AG04450 (cell line): ENCODE results near the gene CIB4. TPM values are rescaled to one million over a fixed set of nuclear protein-coding genes. Genes with fewer than 3 reads are reported as not detected.

Experiments
- CTCF ChIA-PET: fragments of 300-600, 350-600 bp; formaldehyde crosslinking; extraction: SDS; loops from one replicate; lab custom pipeline; 2022; ENCODE audit warnings: antibody characterized with exemption, inconsistent platforms; lab: Charles Lee
- POLR2A ChIA-PET: fragments of 350-600 bp; formaldehyde crosslinking; extraction: SDS; loops from one replicate; lab custom pipeline; 2021; ENCODE audit warnings: antibody characterized with exemption, inconsistent platforms; lab: Yijun Ruan, JAX
- DNase-seq: peaks from one replicate; pipeline ENCODE4 v3.0.0-alpha.2; 2011; ENCODE audit warnings: low read depth, low spot score
- H3K27ac ChIP-seq: one replicate; pipeline ENCODE4 v1.5.1; 2012; ENCODE audit warnings: low read depth, low read length, control low read depth
- H3K27me3 ChIP-seq: one replicate; pipeline ENCODE4 v1.6.0; 2012; ENCODE audit warnings: low read length; ENCODE audit not compliant: control insufficient read depth, insufficient read depth
- H3K4me3 ChIP-seq: 2 replicates; pipeline ENCODE4 v1.5.1; 2011; ENCODE audit warnings: mild to moderate bottlenecking, low read depth, low read length, control low read depth
- H3K9me3 ChIP-seq: 2 replicates; pipeline ENCODE4 v1.5.1; 2012; ENCODE audit warnings: low read length; ENCODE audit not compliant: control insufficient read depth, insufficient read depth
- polyA plus RNA-seq: library from polyadenylated mRNA; depleted of rRNA; stranded (reverse); fragments of >200 nt; gene quantifications from 2 replicates; pipeline ENCODE4 v1.2.3, GENCODE V29; 2011
- TF ChIP-seq, protein P1 (sequence below): IDR thresholded peaks from 2 replicates; pipeline ENCODE4 v1.5.1; 2011; ENCODE audit warnings: low read depth, low read length, control low read depth, inconsistent platforms

The CIB4 gene
- polyA plus RNA-seq, 1 experiment = not detected

GRCh38 chr2:26560892-26561291 lies 80.3 kb downstream of the CIB4 start:
- no peak overlapping the region for H3K27ac ChIP-seq
- TF ChIP-seq, protein P1, sequence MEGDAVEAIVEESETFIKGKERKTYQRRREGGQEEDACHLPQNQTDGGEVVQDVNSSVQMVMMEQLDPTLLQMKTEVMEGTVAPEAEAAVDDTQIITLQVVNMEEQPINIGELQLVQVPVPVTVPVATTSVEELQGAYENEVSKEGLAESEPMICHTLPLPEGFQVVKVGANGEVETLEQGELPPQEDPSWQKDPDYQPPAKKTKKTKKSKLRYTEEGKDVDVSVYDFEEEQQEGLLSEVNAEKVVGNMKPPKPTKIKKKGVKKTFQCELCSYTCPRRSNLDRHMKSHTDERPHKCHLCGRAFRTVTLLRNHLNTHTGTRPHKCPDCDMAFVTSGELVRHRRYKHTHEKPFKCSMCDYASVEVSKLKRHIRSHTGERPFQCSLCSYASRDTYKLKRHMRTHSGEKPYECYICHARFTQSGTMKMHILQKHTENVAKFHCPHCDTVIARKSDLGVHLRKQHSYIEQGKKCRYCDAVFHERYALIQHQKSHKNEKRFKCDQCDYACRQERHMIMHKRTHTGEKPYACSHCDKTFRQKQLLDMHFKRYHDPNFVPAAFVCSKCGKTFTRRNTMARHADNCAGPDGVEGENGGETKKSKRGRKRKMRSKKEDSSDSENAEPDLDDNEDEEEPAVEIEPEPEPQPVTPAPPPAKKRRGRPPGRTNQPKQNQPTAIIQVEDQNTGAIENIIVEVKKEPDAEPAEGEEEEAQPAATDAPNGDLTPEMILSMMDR = no peak
- no peak overlapping the region for H3K4me3 ChIP-seq
- H3K9me3 ChIP-seq = no peaks in the 10 kb centered on the region; the same call in 1 of the 2 replicates
- DNase-seq = no peak
- POLR2A ChIA-PET = no interaction called here
- H3K27me3 ChIP-seq = peaks cover 72% of the 10 kb centered on the region
- CTCF ChIA-PET = interaction anchor here (0.6 kb wide), 1 partner anchor 17 kb away, joined by 5 read pairs; no protein-coding TSS in a partner anchor

GRCh38 chr2:26559556-26559955 lies 81.6 kb downstream of the CIB4 start:
- peaks cover 69% of the 10 kb centered on the region for H3K27me3 ChIP-seq
- POLR2A ChIA-PET = no interaction called here
- H3K4me3 ChIP-seq = no peak overlapping the region
- no peak overlapping the region for H3K27ac ChIP-seq
- no peaks in the 10 kb centered on the region; the same call in 1 of the 2 replicates for H3K9me3 ChIP-seq
- TF ChIP-seq, protein P1 = no peak
- CTCF ChIA-PET = no interaction called here
- no peak for DNase-seq

- POLR2A ChIA-PET = no interaction called here
- CTCF ChIA-PET = no interaction called here
- no peak for DNase-seq
- TF ChIP-seq, protein P1 = no peak
- peaks cover 67% of the 10 kb centered on the region for H3K27me3 ChIP-seq
- H3K4me3 ChIP-seq = no peak overlapping the region
- no peak overlapping the region for H3K27ac ChIP-seq
- H3K9me3 ChIP-seq = no peaks in the 10 kb centered on the region; the same call in 1 of the 2 replicates
These were observed 82.1 kb downstream of the CIB4 start for GRCh38 chr2:26559044-26559405.

DNA sequence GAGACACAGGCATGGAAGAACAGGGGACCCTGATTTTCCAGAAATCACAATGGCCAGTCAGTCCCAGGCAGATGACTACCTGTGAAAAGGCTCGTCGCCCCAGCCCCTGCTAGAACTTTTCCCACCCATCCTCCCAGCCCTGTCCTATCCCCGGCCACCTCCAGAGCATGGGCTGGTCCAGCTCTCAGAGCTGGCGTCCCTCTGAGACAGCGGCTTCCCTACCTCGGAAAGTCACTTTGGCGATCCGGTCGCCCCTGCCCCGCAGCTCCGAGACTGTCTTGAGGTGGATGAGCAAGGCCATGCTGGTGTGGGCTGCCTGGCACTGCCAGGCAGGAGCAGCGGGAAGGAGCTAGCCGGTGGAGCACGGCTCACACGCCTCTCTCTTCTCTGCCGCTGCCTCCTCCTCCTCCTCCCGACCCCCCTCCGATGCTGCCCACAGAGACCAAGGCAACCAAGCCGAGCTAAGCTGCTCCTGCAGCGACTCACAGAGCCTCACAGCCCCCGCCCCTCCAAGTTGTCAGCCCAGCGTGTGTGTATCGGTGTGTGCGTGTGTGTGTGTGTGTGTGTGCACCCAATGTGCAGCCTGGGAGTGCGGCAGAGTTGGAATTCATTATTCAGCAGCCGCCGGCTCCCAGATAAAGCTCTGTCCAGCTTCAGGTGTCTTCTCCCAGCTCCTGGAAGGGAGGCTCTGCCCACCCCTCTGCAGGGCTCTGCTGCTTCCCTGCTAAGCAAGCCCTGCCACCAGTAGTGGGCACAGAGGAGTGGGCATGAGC lies 82.7 kb downstream of the CIB4 start:
- Histone ChIP-seq H3K9me3 (no peaks in the 10 kb centered on the region; the same call in 1 of the 2 replicates), H3K4me3 (no peak overlapping the region), H3K27ac (no peak overlapping the region), H3K27me3 (peaks cover 62% of the 10 kb centered on the region)
- TF ChIP-seq, protein P1 = no peak
- no peak for DNase-seq
- ChIA-PET CTCF (interaction anchor here (0.6 kb wide), 1 partner anchor 12 kb away, joined by 4 read pairs; no protein-coding TSS in a partner anchor), POLR2A (no interaction called here)

- Histone ChIP-seq H3K27me3 (peaks cover 57% of the 10 kb centered on the region), H3K9me3 (no peaks in the 10 kb centered on the region; the same call in 1 of the 2 replicates), H3K27ac (no peak overlapping the region), H3K4me3 (no peak overlapping the region)
- TF ChIP-seq, protein P1 = no peak
- POLR2A ChIA-PET = no interaction called here
- CTCF ChIA-PET = no interaction called here
- no peak for DNase-seq
These were observed 83.8 kb downstream of the CIB4 start for GRCh38 chr2:26557244-26557925.
